ENCODE data around the gene PCSK9. TPM values are rescaled to one million over a fixed set of nuclear protein-coding genes. Genes with fewer than 3 reads are reported as not detected.

The PCSK9 gene
- total and polyA plus RNA-seq, 9 of the 15 experiments (the other 6 are each of a cell fraction or from before 2014, with no cell fraction given) = 3.2 to 58.6 (median 24.7) TPM

DNA sequence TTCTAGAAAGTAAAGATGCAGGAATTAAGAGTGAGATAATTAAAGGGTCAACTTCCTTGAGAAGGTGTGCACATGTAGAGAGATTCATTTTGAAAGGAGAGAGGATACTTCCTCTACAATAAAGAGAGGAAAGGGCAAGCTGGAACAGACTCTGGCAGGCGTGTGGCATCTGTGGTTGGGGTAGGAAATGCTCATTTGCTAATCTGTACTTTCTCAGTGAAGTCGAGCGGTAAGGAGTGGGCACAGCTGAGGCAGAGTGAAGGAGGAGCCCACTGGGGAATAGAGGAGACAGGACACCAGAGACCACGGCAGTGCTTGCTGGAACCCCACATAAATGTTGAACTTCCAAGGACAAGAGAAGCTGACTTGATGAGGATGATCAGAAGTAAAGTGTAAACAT is 49.1 kb downstream of the PCSK9 start (continued):
- TF ChIP-seq, protein P1, sequence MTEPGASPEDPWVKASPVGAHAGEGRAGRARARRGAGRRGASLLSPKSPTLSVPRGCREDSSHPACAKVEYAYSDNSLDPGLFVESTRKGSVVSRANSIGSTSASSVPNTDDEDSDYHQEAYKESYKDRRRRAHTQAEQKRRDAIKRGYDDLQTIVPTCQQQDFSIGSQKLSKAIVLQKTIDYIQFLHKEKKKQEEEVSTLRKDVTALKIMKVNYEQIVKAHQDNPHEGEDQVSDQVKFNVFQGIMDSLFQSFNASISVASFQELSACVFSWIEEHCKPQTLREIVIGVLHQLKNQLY (CRISPR knock-in tag; conservative IDR thresholded peaks at IDR 0.05) = no peak
- TF ChIP-seq, protein P2, sequence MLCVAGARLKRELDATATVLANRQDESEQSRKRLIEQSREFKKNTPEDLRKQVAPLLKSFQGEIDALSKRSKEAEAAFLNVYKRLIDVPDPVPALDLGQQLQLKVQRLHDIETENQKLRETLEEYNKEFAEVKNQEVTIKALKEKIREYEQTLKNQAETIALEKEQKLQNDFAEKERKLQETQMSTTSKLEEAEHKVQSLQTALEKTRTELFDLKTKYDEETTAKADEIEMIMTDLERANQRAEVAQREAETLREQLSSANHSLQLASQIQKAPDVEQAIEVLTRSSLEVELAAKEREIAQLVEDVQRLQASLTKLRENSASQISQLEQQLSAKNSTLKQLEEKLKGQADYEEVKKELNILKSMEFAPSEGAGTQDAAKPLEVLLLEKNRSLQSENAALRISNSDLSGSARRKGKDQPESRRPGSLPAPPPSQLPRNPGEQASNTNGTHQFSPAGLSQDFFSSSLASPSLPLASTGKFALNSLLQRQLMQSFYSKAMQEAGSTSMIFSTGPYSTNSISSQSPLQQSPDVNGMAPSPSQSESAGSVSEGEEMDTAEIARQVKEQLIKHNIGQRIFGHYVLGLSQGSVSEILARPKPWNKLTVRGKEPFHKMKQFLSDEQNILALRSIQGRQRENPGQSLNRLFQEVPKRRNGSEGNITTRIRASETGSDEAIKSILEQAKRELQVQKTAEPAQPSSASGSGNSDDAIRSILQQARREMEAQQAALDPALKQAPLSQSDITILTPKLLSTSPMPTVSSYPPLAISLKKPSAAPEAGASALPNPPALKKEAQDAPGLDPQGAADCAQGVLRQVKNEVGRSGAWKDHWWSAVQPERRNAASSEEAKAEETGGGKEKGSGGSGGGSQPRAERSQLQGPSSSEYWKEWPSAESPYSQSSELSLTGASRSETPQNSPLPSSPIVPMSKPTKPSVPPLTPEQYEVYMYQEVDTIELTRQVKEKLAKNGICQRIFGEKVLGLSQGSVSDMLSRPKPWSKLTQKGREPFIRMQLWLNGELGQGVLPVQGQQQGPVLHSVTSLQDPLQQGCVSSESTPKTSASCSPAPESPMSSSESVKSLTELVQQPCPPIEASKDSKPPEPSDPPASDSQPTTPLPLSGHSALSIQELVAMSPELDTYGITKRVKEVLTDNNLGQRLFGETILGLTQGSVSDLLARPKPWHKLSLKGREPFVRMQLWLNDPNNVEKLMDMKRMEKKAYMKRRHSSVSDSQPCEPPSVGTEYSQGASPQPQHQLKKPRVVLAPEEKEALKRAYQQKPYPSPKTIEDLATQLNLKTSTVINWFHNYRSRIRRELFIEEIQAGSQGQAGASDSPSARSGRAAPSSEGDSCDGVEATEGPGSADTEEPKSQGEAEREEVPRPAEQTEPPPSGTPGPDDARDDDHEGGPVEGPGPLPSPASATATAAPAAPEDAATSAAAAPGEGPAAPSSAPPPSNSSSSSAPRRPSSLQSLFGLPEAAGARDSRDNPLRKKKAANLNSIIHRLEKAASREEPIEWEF (CRISPR knock-in tag; IDR thresholded peaks at IDR 0.05) = no peak

DNA sequence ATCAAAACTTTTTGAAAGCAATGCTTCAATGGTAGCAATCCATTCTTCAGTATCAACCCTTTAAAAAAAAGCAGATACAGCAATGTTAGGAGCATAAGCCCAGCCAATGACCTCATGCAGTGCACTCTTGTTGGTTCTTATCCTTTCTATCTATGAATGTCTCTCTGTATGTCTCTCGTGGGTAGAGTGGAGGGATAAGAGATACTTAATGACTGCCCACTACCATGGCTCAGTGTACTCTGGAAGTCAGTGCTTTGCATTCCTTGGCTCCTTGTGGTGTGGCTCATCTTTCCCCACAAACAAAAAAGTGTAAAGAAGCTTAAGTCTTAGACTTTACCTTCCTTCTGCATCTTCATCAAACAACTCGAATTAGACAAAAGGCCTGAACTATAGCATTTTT is 50.3 kb downstream of the PCSK9 start:
- intact Hi-C loops (cut with micrococcal nuclease) (no loop called here), in situ Hi-C loops (cut with MboI) (no loop called here)
- no peaks in the 10 kb centered on the region for H3K27me3 ChIP-seq (ENCODE audit: control insufficient read depth in 2 of 2, insufficient read depth in 2 of 2, low read length in 2 of 2)
- ATAC-seq = no peak
- BruUV-seq (replicated peaks) = no TSS peak
- H3K27ac ChIP-seq (ENCODE audit: extremely low read depth, low read depth, low read length) = no peak overlapping the region
- ChIA-PET CTCF (ENCODE audit: low intra/inter-chr PET ratio) (no interaction called here), POLR2A (no interaction called here)
- H3K4me1 ChIP-seq (replicated peaks in 1 of 2; ENCODE audit: control insufficient read depth in 2 of 2, insufficient read depth in 2 of 2, low read length in 2 of 2) = no peaks in the 10 kb centered on the region
- 79% methylated on average over 2 of the region's 2 CpGs for WGBS (ENCODE audit: insufficient coverage, low coverage, missing lambda C conversion rate)
- no peak for FAIRE-seq
- no peaks in the 10 kb centered on the region for H3K79me2 ChIP-seq (ENCODE audit: control insufficient read depth, insufficient read depth, low read length)
- no peaks in the 10 kb centered on the region for H4K20me1 ChIP-seq (replicated peaks; ENCODE audit: control insufficient read depth, insufficient read depth, low read length)
- H3K36me3 ChIP-seq (ENCODE audit: control insufficient read depth, insufficient read depth, low read length) = peaks cover 91% of the 10 kb centered on the region
- no peak for DNase-seq (ENCODE audit: extremely low read depth in 1 of 4, low spot score in 3 of 4)
- no peaks in the 10 kb centered on the region for H3K9me1 ChIP-seq (ENCODE audit: control insufficient read depth, insufficient read depth, low read length)
- H2AFZ ChIP-seq (ENCODE audit: low read depth, low read length) = no peak overlapping the region
- no peak overlapping the region for H3K4me3 ChIP-seq
- H3K9ac ChIP-seq (ENCODE audit: insufficient read depth in 1 of 2, low read depth in 2 of 2, low read length in 2 of 2) = no peak overlapping the region
- no peak overlapping the region for H3K4me2 ChIP-seq (ENCODE audit: insufficient read depth, low read length)
- H3K9me3 ChIP-seq (replicated peaks; ENCODE audit: control insufficient read depth, insufficient read depth, low read depth, low read length) = no peaks in the 10 kb centered on the region
- TF ChIP-seq MYBL2 (IDR thresholded peaks at IDR 0.05; ENCODE audit: low read depth) = no peak
- no peak for TF ChIP-seq MYBL2 (CRISPR knock-in tag; IDR thresholded peaks at IDR 0.05; ENCODE audit: borderline replicate concordance)
- TF ChIP-seq KDM1A (IDR thresholded peaks at IDR 0.05) = no peak
- TF ChIP-seq E2F3 (CRISPR knock-in tag; IDR thresholded peaks at IDR 0.05) = no peak
- TF ChIP-seq ZNF785 (CRISPR knock-in tag; IDR thresholded peaks at IDR 0.05) = no peak
- no peak for TF ChIP-seq ZNF408 (CRISPR knock-in tag; IDR thresholded peaks at IDR 0.05; ENCODE audit: low read depth)
- TF ChIP-seq MEF2D (tag; conservative IDR thresholded peaks at IDR 0.05; ENCODE audit: low read depth) = no peak
- TF ChIP-seq CBX3 (IDR thresholded peaks at IDR 0.05; ENCODE audit: borderline replicate concordance in 1 of 2, low read length in 2 of 2) = no peak
- no peak for TF ChIP-seq ARID2 (IDR thresholded peaks at IDR 0.05)
- TF ChIP-seq HLTF (IDR thresholded peaks at IDR 0.05) = no peak
- TF ChIP-seq HCFC1 (IDR thresholded peaks at IDR 0.05; ENCODE audit: low read depth, low read length) = no peak
- no peak for TF ChIP-seq SIX5 (IDR thresholded peaks at IDR 0.05; ENCODE audit: borderline replicate concordance in 1 of 2, insufficient read depth in 1 of 2, low read depth in 1 of 2, low read length in 2 of 2)
- no peak for TF ChIP-seq ZNF274 (IDR thresholded peaks at IDR 0.05; ENCODE audit: borderline replicate concordance, low read depth, low read length)
